ENCODE measurements around the gene ZNF335. TPM values are rescaled to one million over a fixed set of nuclear protein-coding genes. Genes with fewer than 3 reads are reported as not detected.
A peak's percentile ranks its signal among the peaks of the same experiment; 100 is the strongest.

ZNF335 gene
- total RNA-seq, 6 experiments from 2014 or later, result 13.1 to 14.6 (median 13.5) TPM

- no peak for TF ChIP-seq CTCF (IDR thresholded peaks at IDR 0.05)
- Mint-ChIP-seq H3K4me3 (no peak overlapping the region), H3K4me1 (ENCODE audit: low read depth) (peaks cover 14% of the 10 kb centered on the region), H3K9me3 (no peaks in the 10 kb centered on the region), H3K36me3 (ENCODE audit: low read depth) (peaks cover 40% of the 10 kb centered on the region), H3K27me3 (ENCODE audit: insufficient read depth) (peaks cover 9% of the 10 kb centered on the region), H3K27ac (peak overlapping the region; percentile 82; the same call in 1 of the 2 replicates)
- DNase-seq, result no peak
Observed at GRCh38 chr20:45947110-45947866, 24.7 kb downstream of the ZNF335 start.

GRCh38 chr20:45946149-45946970 is 25.6 kb downstream of the ZNF335 start:
- DNase-seq, result peak; percentile 71
- Mint-ChIP-seq H3K9me3 (no peaks in the 10 kb centered on the region), H3K27ac (peak overlapping the region; percentile 82), H3K27me3 (ENCODE audit: insufficient read depth) (peaks cover 9% of the 10 kb centered on the region), H3K4me1 (ENCODE audit: low read depth) (peaks cover 14% of the 10 kb centered on the region), H3K36me3 (ENCODE audit: low read depth) (peaks cover 32% of the 10 kb centered on the region), H3K4me3 (peak overlapping the region; percentile 24; the same call in 1 of the 2 replicates)
- no peak for TF ChIP-seq CTCF (IDR thresholded peaks at IDR 0.05)

GRCh38 chr20:45945678-45946148 is 26.3 kb downstream of the ZNF335 start:
- Mint-ChIP-seq H3K4me3 (no peak overlapping the region), H3K9me3 (no peaks in the 10 kb centered on the region), H3K27me3 (ENCODE audit: insufficient read depth) (peaks cover 9% of the 10 kb centered on the region), H3K27ac (0 out of 2 replicates have a peak overlapping the region, but pooled peaks have one; percentile 26), H3K36me3 (ENCODE audit: low read depth) (peaks cover 32% of the 10 kb centered on the region), H3K4me1 (ENCODE audit: low read depth) (peaks cover 14% of the 10 kb centered on the region)
- DNase-seq, result no peak
- no peak for TF ChIP-seq CTCF (IDR thresholded peaks at IDR 0.05)

- H3K27ac Mint-ChIP-seq, result no peak overlapping the region; the same call in 1 of the 2 replicates
- no peak overlapping the region for H3K4me3 Mint-ChIP-seq
- H3K36me3 Mint-ChIP-seq (ENCODE audit: low read depth), result peaks cover 32% of the 10 kb centered on the region
Observed at GRCh38 chr20:45944965-45945677, 26.9 kb downstream of the ZNF335 start.

More at GRCh38 chr20:45944965-45945677, 26.9 kb downstream of the ZNF335 start:
- Mint-ChIP-seq H3K4me1 (ENCODE audit: low read depth) (peaks cover 14% of the 10 kb centered on the region), H3K9me3 (no peaks in the 10 kb centered on the region), H3K27me3 (ENCODE audit: insufficient read depth) (peaks cover 9% of the 10 kb centered on the region)
- TF ChIP-seq CTCF (IDR thresholded peaks at IDR 0.05), result peak; percentile 66
- no peak for DNase-seq
